Ectodermal cell (in vitro differentiated cells): ENCODE data around the gene FAAH2.
"Not testable (repeated sequence)": the region's sequence is repeated elsewhere in the genome, so short reads cannot be mapped to it uniquely, and the experiment has no call there.

Experiments
- H3K27ac ChIP-seq: 2 replicates; pipeline ENCODE4 v1.7.0; 2013; ENCODE audit warnings: mild to moderate bottlenecking, low read depth, low read length; ENCODE audit not compliant: insufficient read depth, poor library complexity, severe bottlenecking
- H3K27me3 ChIP-seq: 2 replicates; pipeline ENCODE4 v1.7.0; 2013; ENCODE audit warnings: mild to moderate bottlenecking, low read length; ENCODE audit not compliant: insufficient read depth, control insufficient read depth, poor library complexity, severe bottlenecking
- H3K36me3 ChIP-seq: one replicate; pipeline ENCODE4 v1.7.0; 2013; ENCODE audit warnings: low read length; ENCODE audit not compliant: control insufficient read depth, insufficient read depth
- H3K4me1 ChIP-seq: one replicate; pipeline ENCODE4 v1.7.0; 2013; ENCODE audit warnings: low read length; ENCODE audit not compliant: control insufficient read depth, insufficient read depth
- H3K4me3 ChIP-seq: 2 replicates; pipeline ENCODE4 v1.7.0; 2013; ENCODE audit warnings: low read depth, low read length, control low read depth; ENCODE audit not compliant: insufficient read depth
- H3K9me3 ChIP-seq: 2 replicates; pipeline ENCODE4 v1.7.0; 2013; ENCODE audit warnings: mild to moderate bottlenecking, low read length, moderate library complexity; ENCODE audit not compliant: control insufficient read depth
- WGBS, 2 experiments: methylation state at CpG; one replicate each; pipeline ENCODE4 v1.1.7; 2013; ENCODE audit warnings: missing lambda C conversion rate in 2 of 2; 5-methylcytosine and 5-hydroxymethylcytosine counted together

Gene FAAH2

GRCh38 chrX:57289089-57289488 lies 2.6 kb downstream of the FAAH2 start:
- Histone ChIP-seq H3K4me3 (no peak overlapping the region), H3K9me3 (no peaks in the 10 kb centered on the region), H3K27me3 (no peaks in the 10 kb centered on the region), H3K27ac (no peak overlapping the region), H3K36me3 (no peaks in the 10 kb centered on the region), H3K4me1 (no peaks in the 10 kb centered on the region)
- WGBS, 2 experiments: 94 to 100% methylated on average over 1 of the region's 1 CpG

GRCh38 chrX:57294961-57295360 lies 8.5 kb downstream of the FAAH2 start:
- H3K9me3 ChIP-seq: no peaks in the 10 kb centered on the region
- H3K4me3 ChIP-seq: no peak overlapping the region
- no peaks in the 10 kb centered on the region for H3K27me3 ChIP-seq
- H3K36me3 ChIP-seq: no peaks in the 10 kb centered on the region
- no peak overlapping the region for H3K27ac ChIP-seq
- no peaks in the 10 kb centered on the region for H3K4me1 ChIP-seq

GRCh38 chrX:57295679-57296078 lies 9.2 kb downstream of the FAAH2 start:
- WGBS, 2 experiments: 97% methylated on average over 6 of the region's 6 CpGs
- not testable (repeated sequence) for H3K9me3 ChIP-seq, H3K27me3 ChIP-seq, H3K4me1 ChIP-seq, H3K4me3 ChIP-seq, H3K36me3 ChIP-seq, H3K27ac ChIP-seq

GRCh38 chrX:57313583-57314215 lies 27.2 kb downstream of the FAAH2 start:
- 94% methylated on average over 2 of the region's 2 CpGs; no CpG with 5 or more reads in 1 of the 2 experiments for whole genome bisulfite sequencing, 2 experiments
- no peak overlapping the region for H3K4me3 ChIP-seq
- no peaks in the 10 kb centered on the region for H3K4me1 ChIP-seq

DNA sequence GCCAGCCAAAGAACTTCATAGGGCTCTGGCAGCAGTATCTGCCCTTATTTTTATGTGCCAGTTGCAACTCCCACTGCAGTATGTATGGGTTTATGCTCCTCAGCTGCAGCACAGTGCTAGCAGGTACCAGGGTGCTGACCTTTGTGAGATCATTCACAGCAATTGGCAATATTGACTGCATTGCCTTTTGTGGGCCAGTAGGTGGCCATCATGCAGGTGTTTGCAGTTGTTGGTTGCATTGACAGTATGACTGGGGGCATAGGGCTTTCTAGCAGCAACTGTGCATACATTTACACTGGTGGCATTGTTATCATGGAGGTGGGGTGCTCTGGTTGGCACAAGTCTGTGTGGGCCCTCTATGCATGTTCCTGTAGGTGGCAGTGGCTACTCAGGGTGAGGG lies 42.5 kb downstream of the FAAH2 start:
- no peaks in the 10 kb centered on the region for H3K9me3 ChIP-seq
- H3K4me1 ChIP-seq: no peaks in the 10 kb centered on the region
- no peaks in the 10 kb centered on the region for H3K36me3 ChIP-seq
- no peak overlapping the region for H3K4me3 ChIP-seq
- no peak overlapping the region for H3K27ac ChIP-seq
- no peaks in the 10 kb centered on the region for H3K27me3 ChIP-seq

More at GRCh38 chrX:57313583-57314215, 27.2 kb downstream of the FAAH2 start:
- Histone ChIP-seq H3K36me3 (no peaks in the 10 kb centered on the region), H3K9me3 (no peaks in the 10 kb centered on the region), H3K27me3 (no peaks in the 10 kb centered on the region), H3K27ac (no peak overlapping the region)

GRCh38 chrX:57335790-57336189 lies 49.3 kb downstream of the FAAH2 start:
- 46 to 69% methylated on average over 2 of the region's 2 CpGs for WGBS, 2 experiments
- not testable (repeated sequence) for H3K4me1 ChIP-seq, H3K36me3 ChIP-seq, H3K27ac ChIP-seq, H3K4me3 ChIP-seq, H3K27me3 ChIP-seq, H3K9me3 ChIP-seq

DNA sequence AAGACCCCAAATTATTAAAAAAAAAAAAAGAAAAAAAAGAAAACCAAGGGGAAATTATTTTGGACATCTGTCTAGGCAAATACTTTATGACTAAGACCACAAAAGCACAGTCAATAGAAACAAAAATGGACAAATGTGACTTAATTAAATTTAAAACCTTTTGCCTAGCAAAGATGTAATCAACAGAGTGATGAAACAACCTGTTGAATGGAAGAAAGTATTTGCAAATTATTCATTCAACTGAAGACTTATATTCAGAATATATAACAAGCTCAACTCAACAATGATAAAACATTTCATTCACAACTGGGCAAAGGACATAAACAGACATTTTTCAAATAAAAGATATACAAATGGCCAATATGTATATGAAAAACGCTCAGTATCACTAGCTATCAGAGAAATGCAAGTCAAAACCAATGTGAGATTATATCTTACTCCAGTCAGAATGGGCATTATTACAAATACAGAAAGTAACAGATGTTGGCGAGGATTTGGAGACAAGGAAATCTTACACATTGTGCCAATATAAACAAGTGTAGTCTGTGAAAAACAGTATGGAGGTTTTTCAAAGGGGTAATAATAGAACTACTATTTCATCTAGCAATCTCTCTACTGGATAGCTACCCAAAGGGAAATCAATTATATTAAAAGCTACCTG lies 67.1 kb downstream of the FAAH2 start:
- H3K27ac ChIP-seq: no peak overlapping the region
- no peak overlapping the region for H3K4me3 ChIP-seq
- no peaks in the 10 kb centered on the region for H3K27me3 ChIP-seq
- no peaks in the 10 kb centered on the region for H3K4me1 ChIP-seq
- no peaks in the 10 kb centered on the region for H3K9me3 ChIP-seq
- WGBS, 2 experiments: no CpG with 5 or more reads among the region's 2 CpGs
- H3K36me3 ChIP-seq: no peaks in the 10 kb centered on the region

- H3K9me3 ChIP-seq: no peaks in the 10 kb centered on the region
These were observed 77.6 kb downstream of the FAAH2 start for GRCh38 chrX:57364145-57364544.

DNA sequence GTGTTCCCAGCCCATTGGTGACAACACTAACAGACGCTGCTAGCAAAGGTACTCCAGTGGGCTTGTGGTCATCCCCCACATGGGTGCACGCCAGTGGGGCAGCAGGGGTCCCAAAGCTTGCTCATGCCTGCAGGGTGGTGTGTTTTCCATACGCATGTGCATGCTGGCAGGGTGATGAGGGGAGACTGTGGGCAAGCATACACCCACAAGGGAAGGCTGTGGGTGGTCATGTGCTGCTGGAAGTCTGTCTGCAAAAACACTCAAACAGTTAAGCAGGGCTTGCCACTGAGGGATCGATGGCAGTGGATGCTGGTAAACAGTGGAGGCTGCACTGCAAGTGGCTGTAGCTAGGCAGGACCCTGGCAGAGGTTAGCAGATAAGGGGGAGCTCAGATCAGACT lies 79.9 kb downstream of the FAAH2 start:
- Histone ChIP-seq H3K27ac (no peak overlapping the region), H3K4me3 (no peak overlapping the region), H3K36me3 (no peaks in the 10 kb centered on the region), H3K9me3 (no peaks in the 10 kb centered on the region), H3K27me3 (no peaks in the 10 kb centered on the region), H3K4me1 (no peaks in the 10 kb centered on the region)
- WGBS, 2 experiments: 90 to 94% methylated on average over 4 of the region's 4 CpGs

More at GRCh38 chrX:57364145-57364544, 77.6 kb downstream of the FAAH2 start:
- 69 to 86% methylated on average over 1 of the region's 1 CpG for WGBS, 2 experiments
- Histone ChIP-seq H3K27me3 (no peaks in the 10 kb centered on the region), H3K27ac (no peak overlapping the region), H3K4me3 (no peak overlapping the region), H3K4me1 (no peaks in the 10 kb centered on the region), H3K36me3 (no peaks in the 10 kb centered on the region)

DNA sequence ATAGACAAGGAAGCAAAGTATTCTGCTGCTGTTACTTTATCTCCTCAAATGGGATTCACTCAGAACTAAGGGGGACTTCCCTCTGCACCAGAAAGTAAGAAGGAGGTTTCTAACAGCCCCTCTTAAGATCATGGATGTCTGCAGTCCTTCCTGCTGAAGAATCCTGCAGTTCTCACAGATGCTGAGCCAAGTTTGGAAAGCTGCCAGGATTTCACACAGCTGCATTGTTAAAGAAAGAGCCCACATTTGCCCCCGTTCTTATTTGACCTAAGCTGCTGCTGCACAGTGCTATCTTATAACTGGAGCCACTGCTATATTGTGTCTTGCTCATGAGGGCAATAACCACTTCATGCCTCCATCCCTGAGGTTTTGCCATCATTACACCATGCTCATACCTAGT lies 81.1 kb downstream of the FAAH2 start:
- H3K27me3 ChIP-seq: no peaks in the 10 kb centered on the region
- no peaks in the 10 kb centered on the region for H3K9me3 ChIP-seq

More for the DNA sequence above, 81.1 kb downstream of the FAAH2 start:
- Histone ChIP-seq H3K27ac (no peak overlapping the region), H3K4me1 (no peaks in the 10 kb centered on the region), H3K36me3 (no peaks in the 10 kb centered on the region), H3K4me3 (no peak overlapping the region)
- 73 to 93% methylated on average over 1 of the region's 1 CpG for WGBS, 2 experiments
